Subcutaneous preadipocyte (primary cell): Measurements from ENCODE around the gene REM2. TPM values are rescaled to one million over a fixed set of nuclear protein-coding genes. Genes with fewer than 3 reads are reported as not detected.

Experiments used
- small RNA-seq: library from RNA; depleted of rRNA; stranded (forward); fragments of <200 nt; gene quantifications from one replicate; pipeline ENCODE3, GENCODE V24; 2012
- total RNA-seq: library from RNA; depleted of rRNA; stranded (reverse); fragments of >200 nt; gene quantifications from 2 replicates; pipeline ENCODE4 v1.2.3, GENCODE V29; 2012

The REM2 gene, protein sequence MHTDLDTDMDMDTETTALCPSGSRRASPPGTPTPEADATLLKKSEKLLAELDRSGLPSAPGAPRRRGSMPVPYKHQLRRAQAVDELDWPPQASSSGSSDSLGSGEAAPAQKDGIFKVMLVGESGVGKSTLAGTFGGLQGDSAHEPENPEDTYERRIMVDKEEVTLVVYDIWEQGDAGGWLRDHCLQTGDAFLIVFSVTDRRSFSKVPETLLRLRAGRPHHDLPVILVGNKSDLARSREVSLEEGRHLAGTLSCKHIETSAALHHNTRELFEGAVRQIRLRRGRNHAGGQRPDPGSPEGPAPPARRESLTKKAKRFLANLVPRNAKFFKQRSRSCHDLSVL
- total RNA-seq: 0.37 TPM in 1 of 2 replicates, not detected in the other

DNA sequence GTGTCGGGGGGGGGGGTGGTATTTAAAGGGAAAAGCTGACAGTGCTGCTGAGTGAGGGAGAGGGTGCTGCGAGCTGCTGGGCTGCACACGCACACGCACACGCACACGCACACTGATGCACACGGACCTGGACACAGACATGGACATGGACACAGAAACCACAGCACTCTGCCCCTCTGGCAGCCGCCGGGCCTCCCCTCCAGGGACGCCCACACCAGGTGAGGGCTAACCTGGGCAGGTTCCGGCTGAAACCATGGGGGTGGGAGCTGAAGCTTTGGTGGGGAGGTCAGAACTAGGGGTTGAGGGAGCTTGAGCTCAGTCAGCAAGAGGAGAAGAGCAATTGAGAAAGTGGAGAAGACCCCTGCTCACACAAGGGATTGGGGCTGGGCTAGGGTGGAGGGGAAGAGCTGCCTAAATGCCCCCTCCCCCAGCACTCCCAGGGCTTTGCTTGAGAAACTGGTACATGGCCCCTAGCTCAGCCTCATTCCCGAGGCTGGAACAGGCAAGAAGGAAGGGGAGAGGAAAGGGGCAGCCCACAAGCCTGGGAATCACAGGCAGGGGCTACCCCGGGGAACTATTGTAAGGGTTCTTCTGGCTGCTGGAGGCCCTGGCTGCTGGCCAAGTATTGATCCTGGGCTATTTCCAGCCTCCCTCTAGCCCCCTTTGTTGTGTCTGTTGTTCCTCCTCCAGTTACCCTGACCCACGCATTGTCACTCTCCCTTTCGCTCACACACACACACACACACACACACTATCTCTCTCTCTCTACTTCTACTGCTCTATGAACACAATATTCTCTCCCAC is at the start of gene REM2:
TSS of gene REM2 (plus strand) at position 50 of the 804 bp plus-strand sequence. CDS start at position 116, 66 bp downstream.

DNA sequence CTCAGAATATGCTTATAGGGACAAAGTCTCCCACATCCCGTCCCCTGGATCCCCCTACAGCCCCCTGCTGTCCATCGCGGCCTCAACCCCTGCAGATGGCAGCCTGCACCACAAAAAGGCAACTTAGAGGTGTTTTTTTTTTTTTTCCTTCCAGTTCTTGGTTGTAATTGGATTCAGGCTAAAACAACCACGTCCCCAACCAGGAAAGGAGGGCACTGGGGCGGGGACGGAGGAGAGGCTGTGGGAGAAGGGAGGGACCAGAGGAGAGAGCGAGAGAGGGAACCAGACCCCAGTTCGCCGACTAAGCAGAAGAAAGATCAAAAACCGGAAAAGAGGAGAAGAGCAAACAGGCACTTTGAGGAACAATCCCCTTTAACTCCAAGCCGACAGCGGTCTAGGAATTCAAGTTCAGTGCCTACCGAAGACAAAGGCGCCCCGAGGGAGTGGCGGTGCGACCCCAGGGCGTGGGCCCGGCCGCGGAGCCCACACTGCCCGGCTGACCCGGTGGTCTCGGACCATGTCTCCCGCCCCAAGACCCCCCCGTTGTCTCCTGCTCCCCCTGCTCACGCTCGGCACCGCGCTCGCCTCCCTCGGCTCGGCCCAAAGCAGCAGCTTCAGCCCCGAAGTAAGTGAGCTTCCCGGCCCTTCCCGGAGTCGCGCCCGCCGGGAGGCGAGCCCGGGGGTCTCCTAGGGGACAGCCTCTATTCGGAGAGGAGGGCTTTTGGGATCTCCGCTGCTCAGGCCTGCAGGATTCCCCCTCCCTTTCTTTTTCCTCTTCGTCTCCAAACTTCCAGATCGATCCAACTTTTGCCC is 46.5 kb upstream of the REM2 start, which contains the start of gene MMP14:
TSS of gene MMP14 (plus strand) at position 285 of the 813 bp plus-strand sequence. CDS start at position 518, 233 bp downstream.

DNA sequence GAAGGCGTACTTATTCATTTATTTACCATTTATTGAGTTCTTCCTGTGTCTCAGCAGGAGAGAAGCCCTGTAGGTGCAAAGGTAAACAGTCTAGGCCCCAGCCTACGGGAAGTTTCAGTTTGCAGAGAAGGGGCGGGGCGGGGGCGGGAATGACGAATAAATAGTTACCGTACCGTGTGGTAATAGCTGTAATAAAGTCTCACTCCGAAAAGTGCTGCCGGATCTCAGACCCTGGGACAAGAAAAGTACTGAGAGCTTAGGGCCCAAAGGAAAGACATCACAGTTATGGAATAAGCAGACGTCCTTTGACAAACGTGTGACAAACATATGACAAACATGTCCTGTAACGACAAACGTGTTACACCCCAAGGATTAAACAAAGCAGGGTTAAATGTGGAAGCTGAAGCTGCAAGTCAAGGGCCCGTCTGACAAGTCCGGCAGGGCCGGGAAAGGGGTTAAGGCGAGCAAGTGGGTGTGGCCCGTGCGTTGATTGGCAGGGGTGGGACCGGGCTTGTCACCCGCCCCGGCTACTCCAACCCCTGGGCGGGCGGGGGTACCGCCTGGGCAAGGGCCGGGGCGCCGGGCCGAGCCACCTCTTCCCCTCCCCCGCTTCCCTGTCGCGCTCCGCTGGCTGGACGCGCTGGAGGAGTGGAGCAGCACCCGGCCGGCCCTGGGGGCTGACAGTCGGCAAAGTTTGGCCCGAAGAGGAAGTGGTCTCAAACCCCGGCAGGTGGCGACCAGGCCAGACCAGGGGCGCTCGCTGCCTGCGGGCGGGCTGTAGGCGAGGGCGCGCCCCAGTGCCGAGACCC is 11.6 kb upstream of the REM2 start, which contains the start of gene LRP10:
TSS of gene LRP10 (plus strand) at position 517 of the 809 bp plus-strand sequence. CDS start 564 bp downstream, outside the sequence.

DNA sequence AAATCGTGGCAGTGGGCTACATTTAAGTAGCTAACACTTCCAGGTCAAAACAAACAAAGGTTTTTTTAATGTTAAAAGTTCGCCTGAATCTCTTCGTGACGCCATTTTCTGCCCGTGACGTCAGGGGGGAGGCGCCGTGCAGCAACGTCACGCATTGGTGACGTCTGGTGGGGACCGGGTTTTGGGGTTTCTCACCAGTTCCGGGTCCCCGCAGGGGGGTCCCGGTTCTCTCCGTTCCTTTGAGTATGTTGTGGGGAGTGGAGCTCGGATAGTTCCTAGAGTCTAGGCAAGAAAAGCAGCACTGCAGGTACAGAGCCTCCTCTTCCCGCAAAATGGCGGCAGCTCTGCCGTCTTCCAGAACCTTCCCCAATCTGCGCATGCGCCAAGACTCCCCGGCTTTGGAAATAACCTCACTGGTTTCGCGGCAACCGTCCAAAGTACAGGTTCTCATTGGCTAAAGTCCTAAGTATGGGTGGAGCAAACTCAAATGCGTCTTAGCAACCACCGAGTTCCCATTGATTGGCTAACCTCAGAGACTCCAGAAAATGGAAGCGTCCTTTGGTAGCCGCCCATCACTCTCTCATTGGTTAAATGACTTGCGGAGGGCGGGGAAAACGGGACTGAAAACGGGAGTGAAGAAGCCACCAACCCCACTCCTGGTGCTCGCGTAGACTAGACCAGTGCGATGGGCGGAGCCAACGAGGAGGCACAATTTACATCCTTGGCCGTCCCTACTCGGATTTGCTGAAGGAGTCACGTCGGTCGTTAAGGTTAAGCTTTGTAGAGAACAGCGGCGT is 36.0 kb downstream of the REM2 start, which contains the start of gene RBM23:
TSS of gene RBM23 (minus strand) at position 346 of the 797 bp plus-strand sequence.

DNA sequence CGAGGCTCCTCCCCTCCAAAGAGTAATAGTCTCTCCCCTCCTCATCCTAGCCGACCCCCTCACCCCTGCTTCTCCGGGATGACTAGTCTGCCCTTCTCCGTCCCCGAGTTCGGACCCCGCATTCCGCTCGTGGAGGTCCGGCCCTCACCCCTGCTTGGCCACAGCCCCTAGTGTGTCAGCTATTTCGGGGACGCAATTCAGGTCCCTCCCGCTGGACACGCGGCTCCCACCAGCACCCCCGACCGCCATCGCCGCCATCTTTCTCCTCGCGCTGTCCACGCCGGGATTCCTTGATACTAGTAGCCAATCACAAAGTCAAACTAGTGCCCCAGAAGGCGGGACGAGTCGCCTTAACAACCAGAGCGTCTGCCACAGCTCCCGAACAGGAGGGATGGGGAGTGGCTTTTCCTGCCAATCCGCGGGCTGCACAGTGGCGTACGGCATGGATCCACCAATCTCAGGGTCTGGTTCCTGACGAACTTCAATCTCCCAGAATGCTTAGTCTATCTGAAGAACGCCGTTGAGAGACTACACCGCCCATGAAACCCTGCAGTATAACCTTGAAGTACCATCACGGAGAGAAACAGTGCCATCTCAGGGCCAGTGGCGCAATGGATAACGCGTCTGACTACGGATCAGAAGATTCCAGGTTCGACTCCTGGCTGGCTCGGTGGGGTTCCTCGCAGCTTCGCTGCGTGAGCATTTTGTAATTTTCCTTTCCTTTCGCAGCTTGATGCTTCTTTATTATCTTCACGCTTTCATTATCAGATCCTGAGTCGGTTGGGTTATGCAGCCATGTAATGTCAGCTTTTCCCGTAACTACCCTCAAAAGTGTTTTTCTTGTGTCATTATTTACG is 46.3 kb downstream of the REM2 start, which contains the start of gene PRMT5:
TSS of gene PRMT5 (minus strand) at position 273 of the 857 bp plus-strand sequence. CDS start at position 258, 15 bp downstream.

Small RNAs within 50 kb of the gene (small RNA-seq; reads per million reads assigned to genes)
- not detected for gene RF00019

Other genes with a start within 250 kb of the REM2 start
- gene OR6J1, start 238.9 kb upstream of the REM2 start, total RNA-seq: not detected in 2 replicates
- gene OXA1L, start 116.5 kb upstream of the REM2 start, total RNA-seq: 63.3 and 71.7 TPM in 2 replicates
- gene SLC7A7, start 67.8 kb upstream of the REM2 start, total RNA-seq: 0.73 and 1.2 TPM in 2 replicates
- 33.4 and 45.0 TPM in 2 replicates for gene MRPL52, start 53.3 kb upstream of the REM2 start, total RNA-seq
- gene MMP14, start 46.6 kb upstream of the REM2 start, total RNA-seq: 320 and 373 TPM in 2 replicates
- 64.5 and 67.6 TPM in 2 replicates for gene LRP10, start 11.5 kb upstream of the REM2 start, total RNA-seq
- gene RBM23, start 35.9 kb downstream of the REM2 start, total RNA-seq: 34.9 and 50.0 TPM in 2 replicates
- 76.8 and 106 TPM in 2 replicates for gene PRMT5, start 46.2 kb downstream of the REM2 start, total RNA-seq
- 41.6 and 45.2 TPM in 2 replicates for gene HAUS4, start 73.9 kb downstream of the REM2 start, total RNA-seq
- 3.3 and 12.7 TPM in 2 replicates for gene AJUBA, start 99.3 kb downstream of the REM2 start, total RNA-seq
- gene C14orf93, start 126.9 kb downstream of the REM2 start, total RNA-seq: 9.4 and 10.7 TPM in 2 replicates
- gene PSMB5, start 151.7 kb downstream of the REM2 start, total RNA-seq: 137 and 164 TPM in 2 replicates
- not detected in 2 replicates for gene PSMB11, start 159.0 kb downstream of the REM2 start, total RNA-seq
- gene CDH24, start 174.3 kb downstream of the REM2 start, total RNA-seq: 2.2 and 3.3 TPM in 2 replicates
- gene ACIN1, start 211.9 kb downstream of the REM2 start, total RNA-seq: 80.5 and 100 TPM in 2 replicates
- gene C14orf119, start 212.3 kb downstream of the REM2 start, total RNA-seq: 46.9 and 51.8 TPM in 2 replicates
- gene CIROP, start 221.8 kb downstream of the REM2 start, total RNA-seq: not detected in 2 replicates
- not detected in 2 replicates for gene CEBPE, start 236.0 kb downstream of the REM2 start, total RNA-seq